Uterus (tissue), 4 donors: ENCODE measurements around the gene C1QTNF1. TPM values are rescaled to one million over a fixed set of nuclear protein-coding genes. Genes with fewer than 3 reads are reported as not detected.

Source experiments
- DNase-seq, 2 donors: peaks; one replicate each; pipeline ENCODE4 v3.0.0-alpha.2; 2019 to 2020
- H3K27ac ChIP-seq, 2 donors: fragments of 200-600 bp; sonication (generic); 1 replicate in 1 of 2; 2 replicates in 1 of 2; pipeline ENCODE4 v1.5.1; 2016 to 2018
- H3K27me3 ChIP-seq, 2 donors: fragments of 200-600 bp; sonication (generic); one replicate each; pipeline ENCODE4 v1.5.1; 2018 to 2019; ENCODE audit warnings: control low read depth in 1 of 2
- H3K36me3 ChIP-seq, 2 donors: fragments of 200-600 bp; sonication (generic); one replicate each; pipeline ENCODE4 v1.5.1; 2019; ENCODE audit warnings: control low read depth in 1 of 2
- H3K4me1 ChIP-seq, 2 donors: fragments of 200-600 bp; sonication (generic); one replicate each; pipeline ENCODE4 v1.5.1; 2018 to 2019; ENCODE audit warnings: control low read depth in 1 of 2
- H3K4me3 ChIP-seq, 2 donors: fragments of 200-600 bp; sonication (generic); 1 replicate in 1 of 2; 2 replicates in 1 of 2; pipeline ENCODE4 v1.5.1; 2018 to 2019; ENCODE audit warnings: mild to moderate bottlenecking in 1 of 2
- H3K9me3 ChIP-seq, 2 donors: fragments of 200-600 bp; sonication (generic); one replicate each; pipeline ENCODE4 v1.5.1; 2019; ENCODE audit warnings: control low read depth in 1 of 2
- CTCF ChIP-seq, 4 experiments: fragments of 200-600 bp in 2 of 4; fragments of 450-650 bp in 2 of 4; sonication (generic) in 2 of 4; IDR thresholded peaks; one replicate each; pipeline ENCODE4 v1.5.1; 2016 to 2019; ENCODE audit warnings: antibody characterized with exemption in 4 of 4, mild to moderate bottlenecking in 2 of 4, moderate library complexity in 1 of 4
- POLR2A ChIP-seq, 2 donors: fragments of 450-650 bp; IDR thresholded peaks; one replicate each; pipeline ENCODE4 v1.6.1; 2016; ENCODE audit warnings: antibody characterized with exemption in 2 of 2, mild to moderate bottlenecking in 1 of 2, moderate library complexity in 1 of 2
- intact Hi-C: fragments of 100-400 bp; cut with DNase I; formaldehyde crosslinking; loops from one replicate; pipeline ENCODE4 v1.15.1; 2023; ENCODE audit warnings: low total_unique reads
- total RNA-seq, 4 donors: library from RNA; depleted of rRNA in 3 of 4; stranded (reverse); fragments of >200 nt in 3 of 4; gene quantifications; one replicate each; pipeline versions ENCODE4 v1.1.0 to v1.2.4, GENCODE V29; 2014 to 2023
- donor health status: DM: yes; HTN: yes; CAD: no.

The C1QTNF1 gene
- total RNA-seq, 4 donors from 2014 or later: 2.9 to 80.8 (median 39.6) TPM

- no peaks in the 10 kb centered on the region for H3K9me3 ChIP-seq
- no peaks in the 10 kb centered on the region for H3K4me1 ChIP-seq
- no peaks in the 10 kb centered on the region for H3K36me3 ChIP-seq
- TF ChIP-seq POLR2A (IDR thresholded peaks at IDR 0.05) (no peak), CTCF (IDR thresholded peaks at IDR 0.05) (no peak)
- H3K4me3 ChIP-seq: no peak overlapping the region
- no peaks in the 10 kb centered on the region for H3K27me3 ChIP-seq
- intact Hi-C loops: no loop called here
- DNase-seq: peak; percentile 10 to 11
- no peak overlapping the region for H3K27ac ChIP-seq
Measured at GRCh38 chr17:78997231-78997741, 26.7 kb upstream of the C1QTNF1 start.

GRCh38 chr17:78997881-78998280 lies 26.1 kb upstream of the C1QTNF1 start:
- no peaks in the 10 kb centered on the region for H3K27me3 ChIP-seq
- no peaks in the 10 kb centered on the region for H3K36me3 ChIP-seq
- H3K4me3 ChIP-seq: no peak overlapping the region
- intact Hi-C loops: no loop called here
- H3K27ac ChIP-seq: no peak overlapping the region
- no peaks in the 10 kb centered on the region for H3K9me3 ChIP-seq
- no peaks in the 10 kb centered on the region for H3K4me1 ChIP-seq
- TF ChIP-seq POLR2A (IDR thresholded peaks at IDR 0.05) (no peak), CTCF (IDR thresholded peaks at IDR 0.05) (no peak)
- DNase-seq: peak in 1 of 2 donors; percentile 6

GRCh38 chr17:78998311-78999055 lies 25.5 kb upstream of the C1QTNF1 start:
- H3K9me3 ChIP-seq: no peaks in the 10 kb centered on the region
- H3K27me3 ChIP-seq: no peaks in the 10 kb centered on the region
- no peaks in the 10 kb centered on the region for H3K36me3 ChIP-seq
- no peak overlapping the region for H3K4me3 ChIP-seq
- no peak for TF ChIP-seq POLR2A (IDR thresholded peaks at IDR 0.05)
- TF ChIP-seq CTCF (IDR thresholded peaks at IDR 0.05): no peak
- DNase-seq: peak; percentile 16 to 21
- H3K27ac ChIP-seq: no peak overlapping the region
- H3K4me1 ChIP-seq: no peaks in the 10 kb centered on the region
- intact Hi-C loops: no loop called here

GRCh38 chr17:78999056-78999768 lies 24.8 kb upstream of the C1QTNF1 start:
- peak; percentile 7 to 12 for DNase-seq
- intact Hi-C loops: no loop called here
- Histone ChIP-seq H3K27me3 (no peaks in the 10 kb centered on the region), H3K4me1 (no peaks in the 10 kb centered on the region), H3K36me3 (no peaks in the 10 kb centered on the region), H3K27ac (no peak overlapping the region), H3K9me3 (no peaks in the 10 kb centered on the region), H3K4me3 (no peak overlapping the region)
- TF ChIP-seq POLR2A (IDR thresholded peaks at IDR 0.05) (no peak), CTCF (IDR thresholded peaks at IDR 0.05) (no peak)

- Histone ChIP-seq H3K9me3 (no peaks in the 10 kb centered on the region), H3K27me3 (no peaks in the 10 kb centered on the region), H3K36me3 (no peaks in the 10 kb centered on the region), H3K27ac (no peak overlapping the region), H3K4me3 (no peak overlapping the region), H3K4me1 (no peaks in the 10 kb centered on the region)
- DNase-seq: peak in 1 of 2 donors; percentile 8
- intact Hi-C loops: no loop called here
- TF ChIP-seq CTCF (IDR thresholded peaks at IDR 0.05) (no peak), POLR2A (IDR thresholded peaks at IDR 0.05) (no peak)
Measured at GRCh38 chr17:78999947-79000395, 24.0 kb upstream of the C1QTNF1 start.
